Uterus (tissue), 4 donors: ENCODE data around the gene CPOX. TPM values are rescaled to one million over a fixed set of nuclear protein-coding genes. Genes with fewer than 3 reads are reported as not detected.
"Not testable (repeated sequence)": the region's sequence is repeated elsewhere in the genome, so short reads cannot be mapped to it uniquely, and the experiment has no call there.

Source experiments
- DNase-seq, 2 donors: peaks; one replicate each; pipeline ENCODE4 v3.0.0-alpha.2; 2019 to 2020
- H3K27ac ChIP-seq, 2 donors: fragments of 200-600 bp; sonication (generic); 1 replicate in 1 of 2; 2 replicates in 1 of 2; pipeline ENCODE4 v1.5.1; 2016 to 2018
- H3K27me3 ChIP-seq, 2 donors: fragments of 200-600 bp; sonication (generic); one replicate each; pipeline ENCODE4 v1.5.1; 2018 to 2019; ENCODE audit warnings: control low read depth in 1 of 2
- H3K36me3 ChIP-seq, 2 donors: fragments of 200-600 bp; sonication (generic); one replicate each; pipeline ENCODE4 v1.5.1; 2019; ENCODE audit warnings: control low read depth in 1 of 2
- H3K4me1 ChIP-seq, 2 donors: fragments of 200-600 bp; sonication (generic); one replicate each; pipeline ENCODE4 v1.5.1; 2018 to 2019; ENCODE audit warnings: control low read depth in 1 of 2
- H3K4me3 ChIP-seq, 2 donors: fragments of 200-600 bp; sonication (generic); 1 replicate in 1 of 2; 2 replicates in 1 of 2; pipeline ENCODE4 v1.5.1; 2018 to 2019; ENCODE audit warnings: mild to moderate bottlenecking in 1 of 2
- H3K9me3 ChIP-seq, 2 donors: fragments of 200-600 bp; sonication (generic); one replicate each; pipeline ENCODE4 v1.5.1; 2019; ENCODE audit warnings: control low read depth in 1 of 2
- CTCF ChIP-seq, 4 experiments: fragments of 200-600 bp in 2 of 4; fragments of 450-650 bp in 2 of 4; sonication (generic) in 2 of 4; IDR thresholded peaks; one replicate each; pipeline ENCODE4 v1.5.1; 2016 to 2019; ENCODE audit warnings: antibody characterized with exemption in 4 of 4, mild to moderate bottlenecking in 2 of 4, moderate library complexity in 1 of 4
- POLR2A ChIP-seq, 2 donors: fragments of 450-650 bp; IDR thresholded peaks; one replicate each; pipeline ENCODE4 v1.6.1; 2016; ENCODE audit warnings: antibody characterized with exemption in 2 of 2, mild to moderate bottlenecking in 1 of 2, moderate library complexity in 1 of 2
- intact Hi-C: fragments of 100-400 bp; cut with DNase I; formaldehyde crosslinking; loops from one replicate; pipeline ENCODE4 v1.15.1; 2023; ENCODE audit warnings: low total_unique reads
- total RNA-seq, 4 donors: library from RNA; depleted of rRNA in 3 of 4; stranded (reverse); fragments of >200 nt in 3 of 4; gene quantifications; one replicate each; pipeline versions ENCODE4 v1.1.0 to v1.2.4, GENCODE V29; 2014 to 2023
- donor health status: DM: yes; HTN: yes; CAD: no.

Gene CPOX
- total RNA-seq, 4 donors from 2014 or later = 2.8 to 30.5 (median 17.7) TPM

GRCh38 chr3:98563661-98564281 lies 29.6 kb downstream of the CPOX start:
- intact Hi-C loops = no loop called here
- H3K4me3 ChIP-seq = no peak overlapping the region
- no peaks in the 10 kb centered on the region for H3K4me1 ChIP-seq
- H3K27me3 ChIP-seq = no peaks in the 10 kb centered on the region
- no peak for DNase-seq
- no peak overlapping the region for H3K27ac ChIP-seq
- no peaks in the 10 kb centered on the region for H3K9me3 ChIP-seq
- no peak for TF ChIP-seq CTCF (IDR thresholded peaks at IDR 0.05)
- no peak for TF ChIP-seq POLR2A (IDR thresholded peaks at IDR 0.05)
- H3K36me3 ChIP-seq = no peaks in the 10 kb centered on the region

GRCh38 chr3:98561727-98562521 lies 31.5 kb downstream of the CPOX start:
- intact Hi-C loops = no loop called here
- no peak for TF ChIP-seq POLR2A (IDR thresholded peaks at IDR 0.05)
- TF ChIP-seq CTCF (IDR thresholded peaks at IDR 0.05) = no peak
- H3K9me3 ChIP-seq = no peaks in the 10 kb centered on the region

GRCh38 chr3:98560911-98561310 lies 32.5 kb downstream of the CPOX start:
- Histone ChIP-seq H3K9me3 (no peaks in the 10 kb centered on the region), H3K27me3 (no peaks in the 10 kb centered on the region), H3K4me1 (no peaks in the 10 kb centered on the region), H3K27ac (no peak overlapping the region), H3K36me3 (no peaks in the 10 kb centered on the region), H3K4me3 (no peak overlapping the region)
- intact Hi-C loops = no loop called here
- no peak for DNase-seq
- no peak for TF ChIP-seq CTCF (IDR thresholded peaks at IDR 0.05)
- no peak for TF ChIP-seq POLR2A (IDR thresholded peaks at IDR 0.05)

More at GRCh38 chr3:98561727-98562521, 31.5 kb downstream of the CPOX start:
- no peak for DNase-seq
- H3K27me3 ChIP-seq = no peaks in the 10 kb centered on the region
- H3K27ac ChIP-seq = no peak overlapping the region
- H3K4me3 ChIP-seq = no peak overlapping the region
- no peaks in the 10 kb centered on the region for H3K4me1 ChIP-seq
- no peaks in the 10 kb centered on the region for H3K36me3 ChIP-seq

GRCh38 chr3:98559769-98560168 lies 33.6 kb downstream of the CPOX start:
- H3K36me3 ChIP-seq, H3K27me3 ChIP-seq, H3K27ac ChIP-seq, H3K4me1 ChIP-seq, H3K4me3 ChIP-seq, DNase-seq, intact Hi-C loops, H3K9me3 ChIP-seq: not testable (repeated sequence)

GRCh38 chr3:98558100-98558827 lies 35.1 kb downstream of the CPOX start:
- Histone ChIP-seq H3K36me3 (no peaks in the 10 kb centered on the region), H3K9me3 (no peaks in the 10 kb centered on the region), H3K4me3 (no peak overlapping the region), H3K4me1 (no peaks in the 10 kb centered on the region), H3K27me3 (no peaks in the 10 kb centered on the region), H3K27ac (no peak overlapping the region)
- no peak for TF ChIP-seq CTCF (IDR thresholded peaks at IDR 0.05)
- no peak for TF ChIP-seq POLR2A (IDR thresholded peaks at IDR 0.05)
- no peak for DNase-seq
- intact Hi-C loops = no loop called here
